Sigmoid colon (tissue), 4 donors: ENCODE results near the gene ANTXRL.

Experiments
- EP300 ChIP-seq, 4 donors: sonication (generic); formaldehyde crosslinking; IDR thresholded peaks; one replicate each; pipeline ENCODE4 v1.6.1; 2017; ENCODE audit warnings: antibody characterized with exemption in 4 of 4
- POLR2A ChIP-seq, 2 donors: fragments of 450-650 bp; IDR thresholded peaks; one replicate each; pipeline ENCODE4 v1.6.1; 2016; ENCODE audit warnings: antibody characterized with exemption in 2 of 2, mild to moderate bottlenecking in 2 of 2, moderate library complexity in 2 of 2
- POLR2AphosphoS5 ChIP-seq, 4 donors: sonication (generic); formaldehyde crosslinking; IDR thresholded peaks; one replicate each; pipeline ENCODE4 v1.6.1; 2017; ENCODE audit warnings: antibody characterized with exemption in 4 of 4
- TF ChIP-seq, protein P1 (sequence below), 4 experiments: fragments of 450-650 bp in 3 of 4; fragments of 200-600 bp in 1 of 4; IDR thresholded peaks; one replicate each; pipeline ENCODE4 v1.5.1; 2016 to 2019; ENCODE audit warnings: antibody characterized with exemption in 4 of 4, mild to moderate bottlenecking in 3 of 4, moderate library complexity in 2 of 4

GRCh38 chr10:46327685-46328084, 40.9 kb downstream of the ANTXRL start:
- TF ChIP-seq POLR2A (IDR thresholded peaks at IDR 0.05), result no peak
- no peak for TF ChIP-seq POLR2AphosphoS5 (IDR thresholded peaks at IDR 0.05)
- TF ChIP-seq, protein P1, sequence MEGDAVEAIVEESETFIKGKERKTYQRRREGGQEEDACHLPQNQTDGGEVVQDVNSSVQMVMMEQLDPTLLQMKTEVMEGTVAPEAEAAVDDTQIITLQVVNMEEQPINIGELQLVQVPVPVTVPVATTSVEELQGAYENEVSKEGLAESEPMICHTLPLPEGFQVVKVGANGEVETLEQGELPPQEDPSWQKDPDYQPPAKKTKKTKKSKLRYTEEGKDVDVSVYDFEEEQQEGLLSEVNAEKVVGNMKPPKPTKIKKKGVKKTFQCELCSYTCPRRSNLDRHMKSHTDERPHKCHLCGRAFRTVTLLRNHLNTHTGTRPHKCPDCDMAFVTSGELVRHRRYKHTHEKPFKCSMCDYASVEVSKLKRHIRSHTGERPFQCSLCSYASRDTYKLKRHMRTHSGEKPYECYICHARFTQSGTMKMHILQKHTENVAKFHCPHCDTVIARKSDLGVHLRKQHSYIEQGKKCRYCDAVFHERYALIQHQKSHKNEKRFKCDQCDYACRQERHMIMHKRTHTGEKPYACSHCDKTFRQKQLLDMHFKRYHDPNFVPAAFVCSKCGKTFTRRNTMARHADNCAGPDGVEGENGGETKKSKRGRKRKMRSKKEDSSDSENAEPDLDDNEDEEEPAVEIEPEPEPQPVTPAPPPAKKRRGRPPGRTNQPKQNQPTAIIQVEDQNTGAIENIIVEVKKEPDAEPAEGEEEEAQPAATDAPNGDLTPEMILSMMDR (IDR thresholded peaks at IDR 0.05), result no peak
- TF ChIP-seq EP300 (IDR thresholded peaks at IDR 0.05), result no peak
